Activated CD8-positive, alpha-beta memory T cell treated with anti-CD3 and anti-CD28 coated beads, Interleukin-2, amount 50 U/mL, for 4 hours (primary cell): Measurements from ENCODE around the gene NCS1.
"Not testable (repeated sequence)": the region's sequence is repeated elsewhere in the genome, so short reads cannot be mapped to it uniquely, and the experiment has no call there.

Experiments
- DNase-seq: peaks from one replicate; pipeline ENCODE4 v3.0.0-alpha.2; 2020

Gene NCS1

DNA sequence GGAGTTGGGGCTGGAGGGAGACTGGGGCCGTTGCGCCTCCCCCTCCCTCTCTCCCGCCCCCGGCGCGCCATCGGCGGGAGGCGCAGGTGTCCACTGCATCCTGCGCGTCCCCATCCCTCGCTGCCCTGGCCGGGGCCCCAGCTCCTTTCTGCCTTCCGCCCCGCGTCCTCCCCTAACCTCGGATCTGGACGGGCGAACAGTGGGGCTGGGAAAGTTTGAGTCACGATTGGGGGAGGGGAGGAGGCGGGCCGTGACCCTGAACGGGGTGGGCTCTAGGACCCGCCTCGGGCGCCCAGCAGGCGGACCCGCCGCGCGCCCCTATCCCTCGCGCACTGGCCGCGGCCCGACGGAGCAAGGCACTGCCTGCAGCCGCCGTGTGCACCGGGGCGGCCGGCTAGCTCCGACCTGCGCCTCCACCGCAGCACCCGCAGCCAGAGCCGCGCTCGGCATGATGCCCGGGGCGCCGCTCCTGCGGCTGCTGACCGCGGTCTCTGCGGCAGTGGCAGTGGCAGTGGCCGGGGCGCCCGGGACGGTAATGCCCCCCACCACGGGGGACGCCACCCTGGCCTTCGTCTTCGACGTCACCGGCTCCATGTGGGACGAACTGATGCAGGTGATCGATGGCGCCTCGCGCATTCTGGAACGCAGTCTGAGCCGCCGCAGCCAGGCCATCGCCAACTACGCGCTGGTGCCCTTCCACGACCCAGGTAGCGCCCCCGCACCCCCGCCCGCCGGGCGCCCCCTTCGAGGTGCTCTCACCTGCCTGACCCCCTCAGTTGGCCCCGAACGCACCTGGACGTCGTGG is 93.4 kb downstream of the NCS1 start, which contains the start of gene HMCN2:
TSS of gene HMCN2 (plus strand) at position 330 of the 805 bp plus-strand sequence. CDS start at position 449, 119 bp downstream.
- DNase-seq: no peak

- no peak for DNase-seq
Observed at GRCh38 chr9:130266236-130267098, 94.3 kb downstream of the NCS1 start.

DNA sequence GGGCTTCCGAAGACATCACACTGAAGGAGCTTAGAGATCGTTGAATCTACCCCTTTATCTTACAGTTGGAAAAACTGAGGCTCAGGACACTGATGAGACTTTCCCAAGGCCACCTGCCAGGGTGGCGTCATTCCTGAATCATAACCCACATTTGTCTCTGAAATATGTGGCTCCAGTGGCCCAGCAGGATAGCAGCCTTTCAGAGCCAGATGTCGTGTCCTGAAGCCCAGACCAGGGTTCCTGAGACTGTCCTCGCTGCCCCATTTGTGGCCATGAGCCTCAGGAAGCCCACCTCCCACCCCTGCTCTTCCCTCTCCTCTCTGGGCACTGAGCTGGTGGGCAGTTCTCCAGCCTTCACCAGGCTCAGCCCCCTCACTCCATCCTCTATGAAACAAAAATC is 95.7 kb downstream of the NCS1 start:
- no peak for DNase-seq

DNA sequence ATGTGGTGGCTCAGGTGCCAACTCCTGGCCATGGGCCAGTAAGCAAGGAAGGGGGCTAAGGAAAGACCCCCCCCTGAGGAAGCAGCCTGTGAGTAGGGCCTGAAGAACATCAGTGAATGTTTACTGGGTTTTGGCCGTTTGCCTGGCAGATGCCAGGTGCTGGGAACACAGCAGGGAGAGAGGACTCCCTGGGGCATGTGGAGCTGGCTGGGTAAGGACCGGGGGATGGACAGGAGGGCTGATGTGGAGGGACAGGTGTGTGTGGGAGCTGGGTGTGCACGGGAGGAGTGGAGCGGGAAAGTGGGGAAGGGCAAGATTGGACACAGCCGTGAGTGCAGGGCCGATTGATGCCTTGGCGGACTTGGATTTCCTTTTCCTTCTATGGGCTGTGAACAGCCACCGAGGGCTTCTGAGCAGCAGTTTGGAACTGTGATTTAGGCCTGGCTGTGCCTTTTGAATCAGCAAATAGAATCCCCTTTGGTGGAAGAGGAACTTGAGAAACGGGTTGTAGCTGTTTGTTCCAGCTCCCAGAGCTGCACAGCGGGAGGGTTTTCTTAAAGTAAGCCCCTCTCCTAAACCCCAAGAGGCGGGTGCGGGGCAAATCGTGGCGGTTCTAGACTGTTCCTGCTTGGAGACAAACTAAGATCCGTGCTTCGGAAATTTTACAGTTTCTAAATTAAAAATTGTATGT is 96.5 kb downstream of the NCS1 start:
- DNase-seq: no peak

DNA sequence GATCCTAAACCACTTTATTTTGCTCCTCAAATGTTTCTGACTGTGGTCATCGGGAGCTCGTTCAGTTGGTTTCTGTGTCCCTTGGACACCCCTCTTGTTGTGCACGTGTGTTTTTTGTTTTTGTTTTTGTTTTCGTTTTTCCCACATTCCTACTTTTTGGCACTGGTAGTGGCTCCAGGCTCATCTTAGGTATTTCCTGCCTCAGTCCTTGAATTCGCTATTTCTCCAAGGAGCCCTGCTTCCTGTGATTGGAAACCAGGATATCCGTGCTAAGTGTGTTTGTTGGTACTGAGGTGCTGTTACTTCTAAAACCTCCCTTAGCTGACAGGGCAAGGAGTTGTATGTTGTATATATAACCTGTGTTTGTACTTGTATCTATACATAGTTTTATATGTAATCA is 99.3 kb downstream of the NCS1 start:
- no peak for DNase-seq

DNA sequence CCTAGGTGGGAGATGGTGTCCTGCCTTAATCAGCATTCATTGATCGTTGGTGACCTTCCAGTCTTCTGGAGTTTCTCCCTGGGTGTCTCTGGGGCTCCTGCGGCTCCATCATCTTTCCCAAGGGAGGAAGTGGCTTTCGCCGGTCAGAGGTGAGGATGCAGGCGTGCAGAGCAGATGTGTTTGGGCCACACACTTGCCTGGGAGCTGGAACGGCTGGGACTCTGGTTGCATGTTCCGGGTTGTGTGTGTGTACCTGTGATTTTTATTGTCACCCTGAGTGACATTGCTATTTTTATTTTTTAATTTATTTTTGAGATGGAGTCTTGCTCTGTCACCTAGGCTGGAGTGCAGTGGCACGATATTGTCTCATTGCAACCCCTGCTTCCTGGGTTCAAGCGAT is 103.0 kb downstream of the NCS1 start:
- DNase-seq: no peak

GRCh38 chr9:130276121-130276520 is 103.9 kb downstream of the NCS1 start:
- DNase-seq: no peak

DNA sequence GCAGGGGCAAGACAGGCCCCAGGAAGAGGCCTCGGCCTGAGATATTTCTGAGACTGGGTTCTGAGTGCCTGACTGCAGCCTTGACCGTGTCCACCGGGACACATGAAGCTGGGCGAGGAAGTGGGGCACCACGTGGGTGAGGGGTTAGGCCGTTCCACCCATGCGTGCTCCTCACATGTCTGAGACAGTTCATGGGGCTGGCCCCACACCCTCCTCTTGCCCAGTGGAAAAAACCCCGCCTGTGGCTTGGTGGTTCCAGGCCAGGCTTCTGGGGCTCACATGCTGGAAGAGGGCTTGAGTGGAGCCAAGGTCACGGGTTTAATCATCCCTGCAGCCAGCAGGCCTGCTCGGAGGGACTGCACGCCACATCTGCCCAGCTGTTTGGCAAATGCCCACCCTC is 104.8 kb downstream of the NCS1 start:
- no peak for DNase-seq

- DNase-seq: not testable (repeated sequence)
Observed at GRCh38 chr9:130277525-130277924, 105.3 kb downstream of the NCS1 start.

- DNase-seq: no peak
Observed at GRCh38 chr9:130283539-130284248, 111.5 kb downstream of the NCS1 start.

- DNase-seq: no peak
Observed at GRCh38 chr9:130284249-130284625, 112.0 kb downstream of the NCS1 start.

GRCh38 chr9:130284690-130285089 is 112.5 kb downstream of the NCS1 start:
- no peak for DNase-seq

DNA sequence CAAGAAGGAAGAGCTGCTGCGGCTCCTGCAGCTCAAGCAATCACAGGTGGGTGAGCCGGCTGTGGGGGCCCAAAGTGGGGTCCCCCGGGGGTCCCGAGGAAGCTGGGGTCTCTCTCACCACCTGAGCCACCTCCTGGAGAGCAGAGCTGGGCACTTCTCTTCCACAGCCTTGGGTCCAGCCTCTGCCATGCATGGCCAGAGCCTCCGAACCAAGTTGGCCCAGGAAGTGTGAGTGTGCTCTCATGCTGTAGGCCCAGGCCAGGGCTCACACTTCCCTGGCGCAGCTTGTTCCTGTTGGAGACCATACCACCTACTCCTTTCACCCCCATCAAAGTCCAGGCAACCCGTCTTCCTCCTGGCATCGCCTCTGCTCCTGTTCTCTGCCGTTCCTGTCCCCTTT is 113.1 kb downstream of the NCS1 start:
- DNase-seq: no peak

- DNase-seq: no peak
Observed at GRCh38 chr9:130286072-130286770, 114.0 kb downstream of the NCS1 start.
